Epidermal melanocyte (primary cell): ENCODE measurements around the gene RAC3.

Experiments used
- DNase-seq: peaks from one replicate; pipeline ENCODE4 v3.0.0; 2011; ENCODE audit warnings: low spot score; ENCODE audit not compliant: insufficient read length

RAC3 gene

GRCh38 chr17:82055023-82055964 is 23.8 kb downstream of the RAC3 start:
- no peak for DNase-seq

GRCh38 chr17:82055965-82056728 is 24.7 kb downstream of the RAC3 start:
- DNase-seq, result no peak

DNA sequence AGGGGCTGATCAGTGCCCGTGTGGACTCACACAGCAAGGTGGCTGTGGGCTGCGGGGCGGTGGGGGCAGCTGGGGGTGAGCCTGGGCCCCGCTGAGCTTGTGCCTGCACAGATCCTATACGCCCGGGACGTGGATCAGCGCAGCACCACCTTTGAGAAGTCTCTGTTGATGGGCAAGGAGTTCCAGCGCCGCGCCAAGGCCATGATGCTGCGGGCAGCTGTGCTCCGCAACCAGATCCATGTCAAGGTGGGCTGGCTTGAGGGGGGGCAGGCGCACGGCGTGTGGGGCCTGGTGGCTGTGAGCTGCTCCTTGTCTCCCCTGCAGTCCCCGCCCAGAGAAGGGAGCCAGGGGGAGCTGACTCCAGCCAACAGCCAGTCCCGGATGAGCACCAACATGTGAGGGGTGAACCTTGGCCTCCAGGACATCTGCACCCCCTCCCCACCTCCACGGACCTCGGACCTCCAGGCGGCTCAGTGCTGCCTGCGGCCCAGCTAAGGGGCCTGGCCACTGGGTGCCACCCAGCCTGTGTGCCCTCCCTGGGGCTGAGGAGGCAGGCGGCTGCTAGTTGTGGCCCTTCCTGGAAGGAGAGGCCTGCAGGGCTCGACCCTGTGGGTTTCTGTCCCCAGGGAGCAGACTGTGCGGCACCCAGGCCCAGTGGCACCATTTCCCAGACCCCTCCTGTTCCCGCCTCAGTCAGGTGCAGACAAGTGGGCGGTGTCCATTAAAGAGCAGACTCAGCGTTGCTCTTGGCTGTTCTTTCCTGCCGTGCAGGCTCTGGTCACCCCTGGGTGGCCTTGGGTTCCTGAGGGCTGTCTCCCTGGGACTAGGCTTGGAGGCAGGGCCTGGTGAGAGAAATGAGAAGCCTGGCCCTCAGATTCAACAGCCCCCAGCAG is 25.5 kb downstream of the RAC3 start:
- no peak for DNase-seq

- no peak for DNase-seq
These were observed 26.9 kb downstream of the RAC3 start for GRCh38 chr17:82058230-82058854.

DNA sequence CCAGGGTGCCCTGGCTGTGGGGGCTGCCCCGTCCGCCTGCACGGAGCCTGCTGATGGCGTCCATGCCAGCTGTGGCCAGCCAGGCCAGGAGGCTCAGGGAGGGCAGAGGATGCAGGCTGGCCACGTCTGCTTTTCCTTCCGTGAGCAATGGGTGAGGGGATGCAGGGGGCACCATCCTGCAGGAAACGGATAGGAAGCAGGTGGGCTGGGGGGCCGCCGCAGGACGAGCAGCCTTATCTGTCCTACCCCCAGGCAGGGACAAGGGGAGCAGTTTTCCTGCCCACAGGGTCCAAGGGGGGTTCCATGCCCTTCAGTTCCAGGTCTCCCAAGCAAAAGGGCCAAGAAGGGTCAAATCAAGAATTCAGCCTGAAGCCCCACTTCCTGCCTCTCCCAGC is 27.4 kb downstream of the RAC3 start:
- no peak for DNase-seq

- no peak for DNase-seq
These were observed 28.0 kb downstream of the RAC3 start for GRCh38 chr17:82059272-82060000.

GRCh38 chr17:82060001-82060380 is 28.5 kb downstream of the RAC3 start:
- no peak for DNase-seq

DNA sequence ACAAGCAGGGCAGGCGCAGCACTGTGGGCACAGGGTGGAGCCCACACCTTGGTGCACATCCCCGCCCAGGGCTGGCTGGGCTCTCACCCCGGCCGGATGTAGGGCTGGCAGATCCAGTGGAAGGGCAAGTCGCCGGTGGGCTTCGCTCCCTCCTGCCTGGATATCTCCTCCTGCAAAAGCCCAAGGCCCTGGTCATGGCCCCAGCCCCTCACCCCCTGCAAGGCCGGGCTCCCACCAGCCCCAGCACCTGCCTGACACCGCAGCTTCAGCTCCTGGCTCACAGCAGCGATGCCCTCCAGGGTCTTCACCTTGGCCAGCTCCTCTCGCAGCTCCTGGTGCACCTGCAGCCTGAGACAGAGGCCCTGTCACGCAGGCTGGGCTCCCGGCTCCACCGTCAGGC is 29.1 kb downstream of the RAC3 start:
- DNase-seq, result no peak

GRCh38 chr17:82061047-82061925 is 29.8 kb downstream of the RAC3 start:
- DNase-seq, result no peak

- no peak for DNase-seq
These were observed 30.9 kb downstream of the RAC3 start for GRCh38 chr17:82062076-82062983.

- no peak for DNase-seq
These were observed 31.5 kb downstream of the RAC3 start for GRCh38 chr17:82062984-82063368.

DNA sequence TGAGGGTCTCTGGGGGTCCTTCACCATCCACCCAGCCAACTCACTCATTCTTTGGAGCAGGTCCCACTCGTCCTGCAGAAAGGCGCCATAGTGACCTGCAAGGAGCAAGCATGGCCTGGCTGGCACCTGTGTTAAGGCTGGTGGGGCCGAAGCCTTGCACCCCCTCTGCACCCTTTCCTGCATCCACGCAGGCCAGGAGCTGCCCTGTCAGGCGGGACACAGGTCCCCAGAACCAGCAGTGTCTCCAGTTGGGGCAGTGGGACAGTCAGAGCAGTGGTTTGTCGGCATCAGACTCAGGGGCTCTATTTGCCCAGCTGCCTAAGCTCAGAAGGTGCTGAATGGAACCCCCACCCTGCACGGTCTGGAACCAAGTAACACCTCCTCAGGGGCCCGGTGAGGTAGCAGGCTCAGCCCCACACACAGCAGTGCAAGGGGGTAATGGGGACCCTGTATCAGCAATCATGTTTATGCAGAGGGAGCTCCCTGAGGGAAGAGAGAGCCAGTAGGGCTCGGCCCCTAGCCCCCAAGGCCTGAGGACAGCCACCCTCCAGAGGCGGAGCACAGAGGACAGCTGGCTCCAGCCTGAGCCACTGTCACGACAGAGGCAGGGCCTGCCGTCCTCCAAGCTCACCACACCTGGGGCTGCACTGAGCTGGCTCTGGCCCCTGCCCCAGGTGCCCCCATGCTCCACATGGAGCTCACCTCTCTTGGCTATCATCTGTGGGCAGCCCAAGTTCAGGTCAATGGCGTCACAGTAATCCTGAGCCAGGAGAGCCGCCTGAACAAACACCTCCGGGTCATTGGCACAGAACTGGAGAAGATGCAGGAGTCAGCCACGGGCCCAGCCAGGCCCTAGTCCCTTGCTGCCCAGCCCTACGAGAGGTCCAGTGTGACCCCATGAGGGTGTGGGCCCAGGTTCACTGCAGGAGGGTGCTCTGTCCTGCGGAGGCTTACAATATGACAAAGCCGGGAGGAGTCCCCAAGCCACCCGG is 32.2 kb downstream of the RAC3 start:
- no peak for DNase-seq

DNA sequence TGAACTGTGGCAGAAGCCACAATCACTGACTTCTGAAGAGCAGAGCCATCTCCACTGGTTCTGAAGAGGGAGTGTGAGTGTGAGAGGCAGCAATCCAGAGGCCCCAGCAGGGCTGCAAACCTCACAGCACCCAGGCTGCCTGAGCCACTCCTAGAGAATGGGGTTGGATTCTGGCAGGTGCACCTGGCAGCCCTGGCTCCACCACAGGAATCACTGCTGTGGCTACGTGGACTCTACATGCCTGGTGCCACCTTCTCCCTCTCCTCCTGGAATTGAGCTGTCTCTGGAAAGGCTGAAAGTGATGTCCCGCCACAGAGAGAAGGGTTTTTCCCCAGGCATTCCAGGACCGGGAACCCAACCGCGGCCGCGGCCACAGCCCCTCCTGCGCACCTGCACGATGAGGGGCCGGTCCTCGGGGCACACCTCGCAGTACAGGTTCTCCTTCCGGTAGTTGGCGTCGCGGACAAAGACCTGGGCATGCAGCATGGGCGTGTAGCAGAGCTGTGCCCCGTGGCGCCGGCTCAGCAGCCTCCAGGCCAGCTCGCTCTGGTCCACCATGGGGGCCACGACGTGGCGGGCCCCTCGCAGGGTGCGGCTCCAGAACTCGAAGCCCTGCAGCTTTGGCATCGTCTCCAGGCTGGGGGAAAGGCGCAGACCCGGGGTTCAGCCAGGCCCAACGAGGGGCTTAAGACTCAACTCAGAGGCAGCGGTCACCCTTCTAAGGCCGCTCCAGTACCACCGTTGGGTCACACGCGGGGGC is 33.1 kb downstream of the RAC3 start:
- DNase-seq, result no peak

GRCh38 chr17:82065193-82065637 is 33.7 kb downstream of the RAC3 start:
- DNase-seq, result no peak

GRCh38 chr17:82065638-82066303 is 34.3 kb downstream of the RAC3 start, which contains the start of gene DUS1L:
TSS of gene DUS1L (minus strand) at chr17:82065804. CDS start at chr17:82065059, 745 bp downstream.
- DNase-seq, result peak; percentile 80

- no peak for DNase-seq
These were observed 39.1 kb downstream of the RAC3 start for GRCh38 chr17:82070611-82071010.
